Fibroblast of lung (primary cell): ENCODE measurements around the gene EIF4G1. TPM values are rescaled to one million over a fixed set of nuclear protein-coding genes. Genes with fewer than 3 reads are reported as not detected.

Experiments
- DNase-seq, 2 donors: peaks; one replicate each; pipeline versions ENCODE4 v3.0.0 to v3.0.0-alpha.2; 2010; ENCODE audit warnings: low read depth in 2 of 2
- H2AFZ ChIP-seq: 2 replicates; pipeline ENCODE4 v1.5.1; 2012; ENCODE audit warnings: low read length, control low read depth, inconsistent platforms
- H3K27ac ChIP-seq: 2 replicates; pipeline ENCODE4 v1.5.1; 2011; ENCODE audit warnings: low read length, control low read depth; ENCODE audit not compliant: insufficient read depth
- H3K27me3 ChIP-seq: 2 replicates; pipeline ENCODE4 v1.5.1; 2011; ENCODE audit warnings: mild to moderate bottlenecking, low read length; ENCODE audit not compliant: control insufficient read depth, insufficient read depth
- H3K36me3 ChIP-seq: 2 replicates; pipeline ENCODE4 v1.5.1; 2011; ENCODE audit warnings: low read length; ENCODE audit not compliant: control insufficient read depth, insufficient read depth
- H3K4me1 ChIP-seq: 2 replicates; pipeline ENCODE4 v1.5.1; 2011; ENCODE audit warnings: low read length; ENCODE audit not compliant: control insufficient read depth, insufficient read depth; ENCODE audit errors: extremely low read depth
- H3K4me2 ChIP-seq: 2 replicates; pipeline ENCODE4 v1.5.1; 2011; ENCODE audit warnings: low read length, control low read depth; ENCODE audit not compliant: insufficient read depth; ENCODE audit errors: extremely low read depth
- H3K4me3 ChIP-seq, 4 experiments: fragments of 200-600 bp in 1 of 4; sonication (generic) in 1 of 4; replicated peaks in 1 of 4; 2 replicates each; pipeline ENCODE4 v1.5.1; 2011 to 2016; ENCODE audit warnings: low read length in 4 of 4, low read depth in 3 of 4, mild to moderate bottlenecking in 3 of 4, control low read depth in 2 of 4, inconsistent platforms in 1 of 4, mixed read lengths in 1 of 4; ENCODE audit not compliant: insufficient read depth in 1 of 4; ENCODE audit errors: control extremely low read depth in 1 of 4
- H3K79me2 ChIP-seq: 2 replicates; pipeline ENCODE4 v1.5.1; 2012; ENCODE audit warnings: mild to moderate bottlenecking, low read length, inconsistent platforms; ENCODE audit not compliant: control insufficient read depth, insufficient read depth
- H3K9ac ChIP-seq: 2 replicates; pipeline ENCODE4 v1.5.1; 2011; ENCODE audit warnings: mild to moderate bottlenecking, low read length, control low read depth; ENCODE audit not compliant: insufficient read depth
- H3K9me3 ChIP-seq: 2 replicates; pipeline ENCODE4 v1.5.1; 2012; ENCODE audit warnings: low read depth, low read length; ENCODE audit not compliant: control insufficient read depth, insufficient read depth
- H4K20me1 ChIP-seq: 2 replicates; pipeline ENCODE4 v1.5.1; 2011; ENCODE audit warnings: low read length; ENCODE audit not compliant: control insufficient read depth, insufficient read depth; ENCODE audit errors: extremely low read depth
- CTCF ChIP-seq, 2 donors: IDR thresholded peaks in 1 of 2; conservative IDR thresholded peaks in 1 of 2; 1 replicate in 1 of 2; 2 replicates in 1 of 2; pipeline ENCODE4 v1.5.1; 2011 to 2012; ENCODE audit warnings: low read length in 2 of 2, control low read depth in 1 of 2, inconsistent platforms in 1 of 2, low read depth in 1 of 2, mild to moderate bottlenecking in 1 of 2
- EZH2 ChIP-seq: IDR thresholded peaks from 2 replicates; pipeline ENCODE4 v1.5.1; 2012; ENCODE audit warnings: low read length, control low read depth, mild to moderate bottlenecking; ENCODE audit errors: missing control alignments
- polyA plus RNA-seq, 2 donors: library from polyadenylated mRNA; depleted of rRNA in 1 of 2; stranded (reverse) in 1 of 2; unstranded in 1 of 2; fragments of >200 nt; gene quantifications; 2 replicates each; pipeline ENCODE4 v1.2.1, GENCODE V29; 2011 to 2012; ENCODE audit warnings: missing spikeins in 1 of 2
- total RNA-seq: library from RNA; depleted of rRNA; stranded (reverse); fragments of >200 nt; gene quantifications from 2 replicates; pipeline ENCODE4 v1.2.1, GENCODE V29; 2014

EIF4G1 gene
- total and polyA plus RNA-seq, 2 donors (not counting 1 experiment from before 2014, with no cell fraction given), result 235 to 263 TPM

- H3K27ac ChIP-seq, result no peak overlapping the region
- TF ChIP-seq CTCF (conservative IDR thresholded peaks at IDR 0.05 in 1 of 2, IDR thresholded peaks at IDR 0.05 in 1 of 2; ENCODE audit: low read depth in 1 of 2, low read length in 2 of 2), result no peak
- TF ChIP-seq EZH2, result no peak
- no peak for DNase-seq
- no peaks in the 10 kb centered on the region for H3K79me2 ChIP-seq
- no peak overlapping the region for H3K4me3 ChIP-seq
- no peak overlapping the region for H2AFZ ChIP-seq
- peaks cover 34% of the 10 kb centered on the region for H3K27me3 ChIP-seq
- H3K36me3 ChIP-seq, result no peaks in the 10 kb centered on the region
- H3K9me3 ChIP-seq, result no peaks in the 10 kb centered on the region
- H3K9ac ChIP-seq, result no peak overlapping the region
- H4K20me1 ChIP-seq, result no peaks in the 10 kb centered on the region
- H3K4me2 ChIP-seq, result no peak overlapping the region
- H3K4me1 ChIP-seq, result no peaks in the 10 kb centered on the region
These were observed 68.1 kb downstream of the EIF4G1 start for GRCh38 chr3:184382326-184383032.

GRCh38 chr3:184383033-184383740 is 68.8 kb downstream of the EIF4G1 start:
- no peak overlapping the region for H3K27ac ChIP-seq
- no peaks in the 10 kb centered on the region for H3K9me3 ChIP-seq
- no peaks in the 10 kb centered on the region for H3K4me1 ChIP-seq
- H3K4me3 ChIP-seq, result no peak overlapping the region
- H3K27me3 ChIP-seq, result peaks cover 29% of the 10 kb centered on the region
- no peak overlapping the region for H3K9ac ChIP-seq
- H2AFZ ChIP-seq, result no peak overlapping the region
- no peaks in the 10 kb centered on the region for H3K79me2 ChIP-seq
- H3K36me3 ChIP-seq, result no peaks in the 10 kb centered on the region
- H4K20me1 ChIP-seq, result no peaks in the 10 kb centered on the region
- DNase-seq, result no peak
- TF ChIP-seq CTCF (conservative IDR thresholded peaks at IDR 0.05 in 1 of 2, IDR thresholded peaks at IDR 0.05 in 1 of 2; ENCODE audit: low read depth in 1 of 2, low read length in 2 of 2) (no peak), EZH2 (no peak)
- H3K4me2 ChIP-seq, result no peak overlapping the region

- peaks cover 19% of the 10 kb centered on the region for H3K27me3 ChIP-seq
- no peak overlapping the region for H2AFZ ChIP-seq
- H3K36me3 ChIP-seq, result no peaks in the 10 kb centered on the region
- no peak overlapping the region for H3K4me3 ChIP-seq
- H3K9ac ChIP-seq, result no peak overlapping the region
- H3K4me2 ChIP-seq, result no peak overlapping the region
- no peaks in the 10 kb centered on the region for H4K20me1 ChIP-seq
- DNase-seq, result no peak
- TF ChIP-seq EZH2, result no peak
- TF ChIP-seq CTCF (conservative IDR thresholded peaks at IDR 0.05 in 1 of 2, IDR thresholded peaks at IDR 0.05 in 1 of 2; ENCODE audit: low read depth in 1 of 2, low read length in 2 of 2), result no peak
- H3K4me1 ChIP-seq, result no peaks in the 10 kb centered on the region
- no peaks in the 10 kb centered on the region for H3K79me2 ChIP-seq
- no peak overlapping the region for H3K27ac ChIP-seq
- no peaks in the 10 kb centered on the region for H3K9me3 ChIP-seq
These were observed 69.9 kb downstream of the EIF4G1 start for GRCh38 chr3:184384342-184384741.
